H1 (cell line): ENCODE data around the gene SELENOF. TPM values are rescaled to one million over a fixed set of nuclear protein-coding genes. Genes with fewer than 3 reads are reported as not detected.

Source experiments
- CTCF ChIA-PET: fragments of 300-600 bp; sonication (Branson Sonifier 250); formaldehyde crosslinking; loops from one replicate; lab custom pipeline; 2021; ENCODE audit not compliant: partially characterized antibody; lab: Charles Lee
- POLR2A ChIA-PET: fragments of 300-600 bp; sonication (Branson Sonifier 250); formaldehyde crosslinking; loops from one replicate; lab custom pipeline; 2021; ENCODE audit warnings: inconsistent platforms; ENCODE audit not compliant: partially characterized antibody; lab: Charles Lee
- DNase-seq, 2 experiments: peaks; one replicate each; pipeline versions ENCODE4 v3.0.0 to v3.0.0-alpha.2; 2010 to 2022; ENCODE audit warnings: low spot score in 2 of 2, low read depth in 1 of 2, mixed read lengths in 1 of 2
- FAIRE-seq: peaks from 2 replicates; lab custom pipeline; 2011; peaks lifted over from hg19 to GRCh38; lab: Jason Lieb, UNC
- H2AFZ ChIP-seq: 2 replicates; pipeline ENCODE4 v1.8.1; 2012; ENCODE audit warnings: low read length, inconsistent platforms
- H2AK5ac ChIP-seq: 2 replicates; pipeline ENCODE4 v1.6.1; 2013; ENCODE audit warnings: low read depth, low read length
- H2BK120ac ChIP-seq: replicated peaks from 2 replicates; pipeline ENCODE3; 2013; ENCODE audit warnings: low read depth, low read length, inconsistent platforms
- H2BK12ac ChIP-seq: 2 replicates; pipeline ENCODE4 v1.6.1; 2013; ENCODE audit warnings: low read depth, low read length
- H2BK15ac ChIP-seq: 2 replicates; pipeline ENCODE4 v1.6.1; 2013; ENCODE audit warnings: low read length
- H2BK20ac ChIP-seq: 2 replicates; pipeline ENCODE4 v1.6.1; 2013; ENCODE audit warnings: low read length
- H2BK5ac ChIP-seq: 2 replicates; pipeline ENCODE4 v1.6.1; 2013; ENCODE audit warnings: low read depth, low read length
- H3K14ac ChIP-seq: 2 replicates; pipeline ENCODE4 v1.6.1; 2013; ENCODE audit warnings: inconsistent platforms; ENCODE audit not compliant: insufficient read length
- H3K18ac ChIP-seq: 2 replicates; pipeline ENCODE4 v1.6.1; 2013; ENCODE audit warnings: low read length; ENCODE audit errors: extremely low read depth
- H3K23ac ChIP-seq: 2 replicates; pipeline ENCODE4 v1.6.1; 2013; ENCODE audit warnings: inconsistent platforms; ENCODE audit not compliant: insufficient read length
- H3K23me2 ChIP-seq: 2 replicates; pipeline ENCODE4 v1.6.1; 2013; ENCODE audit warnings: low read depth, low read length
- H3K27ac ChIP-seq: 2 replicates; pipeline ENCODE4 v1.6.1; 2011; ENCODE audit warnings: low read depth, low read length, inconsistent platforms
- H3K27me3 ChIP-seq, 4 experiments: replicated peaks in 1 of 4; 1 replicate in 1 of 4; 2 replicates in 3 of 4; pipeline versions ENCODE4 v1.6.1 to v1.8.1; 2011 to 2013; ENCODE audit warnings: low read length in 3 of 4, mild to moderate bottlenecking in 3 of 4, inconsistent platforms in 2 of 4, mixed read lengths in 2 of 4, moderate library complexity in 1 of 4; ENCODE audit not compliant: control insufficient read depth in 3 of 4, insufficient read depth in 3 of 4; ENCODE audit errors: extremely low read depth in 1 of 4
- H3K36me3 ChIP-seq, 4 experiments: 2 replicates each; pipeline versions ENCODE4 v1.6.1 to v1.8.1; 2011 to 2013; ENCODE audit warnings: mild to moderate bottlenecking in 4 of 4, low read length in 3 of 4, moderate library complexity in 2 of 4, control low read depth in 1 of 4, inconsistent platforms in 1 of 4; ENCODE audit not compliant: insufficient read depth in 4 of 4, control insufficient read depth in 2 of 4
- H3K4ac ChIP-seq: replicated peaks from 2 replicates; pipeline ENCODE3; 2013; ENCODE audit warnings: low read length, low read depth, mixed read lengths, inconsistent platforms; ENCODE audit not compliant: insufficient read length
- H3K4me1 ChIP-seq, 4 experiments: replicated peaks in 1 of 4; 1 replicate in 1 of 4; 2 replicates in 3 of 4; pipeline versions ENCODE4 v1.6.1 to v1.8.1; 2011 to 2013; ENCODE audit warnings: low read length in 3 of 4, inconsistent platforms in 2 of 4, mixed read lengths in 1 of 4; ENCODE audit not compliant: insufficient read depth in 4 of 4, control insufficient read depth in 3 of 4
- H3K4me2 ChIP-seq, 2 experiments: 2 replicates each; pipeline versions ENCODE4 v1.6.1 to v1.8.1; 2011 to 2013; ENCODE audit warnings: low read depth in 2 of 2, low read length in 2 of 2, control low read depth in 1 of 2, inconsistent platforms in 1 of 2, mild to moderate bottlenecking in 1 of 2; ENCODE audit not compliant: insufficient read depth in 1 of 2
- H3K4me3 ChIP-seq, 4 experiments: fragments of 200-600, 300-600 bp in 1 of 4; sonication (generic), shearing (Covaris generic), sonication (Bioruptor Twin) in 1 of 4; 2 replicates each; pipeline versions ENCODE4 v1.5.1 to v1.8.1; 2011 to 2016; ENCODE audit warnings: low read length in 4 of 4, low read depth in 3 of 4, control low read depth in 2 of 4, inconsistent platforms in 2 of 4, mild to moderate bottlenecking in 2 of 4, mixed read lengths in 1 of 4, moderate library complexity in 1 of 4; ENCODE audit not compliant: insufficient read depth in 2 of 4; ENCODE audit errors: extremely low read depth in 1 of 4
- H3K56ac ChIP-seq: replicated peaks from 2 replicates; pipeline ENCODE3; 2013; ENCODE audit warnings: low read depth, mild to moderate bottlenecking, mixed read lengths, low read length, inconsistent platforms; ENCODE audit not compliant: insufficient read length
- H3K79me1 ChIP-seq: 2 replicates; pipeline ENCODE4 v1.6.1; 2013; ENCODE audit warnings: low read depth, low read length, control low read depth
- H3K79me2 ChIP-seq, 2 experiments: 2 replicates each; pipeline versions ENCODE4 v1.6.1 to v1.8.1; 2012 to 2013; ENCODE audit warnings: low read length in 2 of 2, mild to moderate bottlenecking in 2 of 2, inconsistent platforms in 1 of 2; ENCODE audit not compliant: insufficient read depth in 2 of 2, control insufficient read depth in 1 of 2
- H3K9ac ChIP-seq, 4 experiments: replicated peaks in 1 of 4; 1 replicate in 1 of 4; 2 replicates in 3 of 4; pipeline versions ENCODE4 v1.6.1 to v1.8.1; 2011 to 2013; ENCODE audit warnings: low read depth in 3 of 4, low read length in 3 of 4, control low read depth in 2 of 4, mild to moderate bottlenecking in 2 of 4, moderate library complexity in 2 of 4, inconsistent platforms in 1 of 4; ENCODE audit errors: extremely low read depth in 1 of 4
- H3K9me3 ChIP-seq, 2 experiments: 2 replicates each; pipeline versions ENCODE4 v1.6.1 to v1.8.1; 2012 to 2013; ENCODE audit warnings: mild to moderate bottlenecking in 2 of 2, moderate library complexity in 2 of 2, control low read depth in 1 of 2, inconsistent platforms in 1 of 2, low read depth in 1 of 2, low read length in 1 of 2, mixed read lengths in 1 of 2; ENCODE audit not compliant: insufficient read depth in 2 of 2
- H4K20me1 ChIP-seq, 2 experiments: replicated peaks in 1 of 2; 2 replicates each; pipeline versions ENCODE3 to v1.8.1; 2011 to 2013; ENCODE audit warnings: inconsistent platforms in 2 of 2, low read length in 2 of 2, mild to moderate bottlenecking in 1 of 2; ENCODE audit not compliant: insufficient read depth in 2 of 2, control insufficient read depth in 1 of 2
- H4K5ac ChIP-seq: 2 replicates; pipeline ENCODE4 v1.6.1; 2013; ENCODE audit warnings: low read length, low read depth, mixed read lengths, inconsistent platforms; ENCODE audit not compliant: insufficient read length
- H4K8ac ChIP-seq: 2 replicates; pipeline ENCODE4 v1.8.0; 2013; ENCODE audit warnings: mild to moderate bottlenecking, moderate library complexity, low read length, inconsistent platforms; ENCODE audit not compliant: insufficient read depth; ENCODE audit errors: extremely low read depth
- H4K91ac ChIP-seq: replicated peaks from 2 replicates; pipeline ENCODE3; 2013; ENCODE audit warnings: low read length, mixed read lengths, inconsistent platforms; ENCODE audit not compliant: insufficient read length
- ASH2L ChIP-seq: fragments of 200-600, 300-600 bp; sonication (generic); IDR thresholded peaks from one replicate; pipeline ENCODE4 v1.7.1; 2017; ENCODE audit warnings: low read length
- BCL11A ChIP-seq, 2 experiments: IDR thresholded peaks; one replicate each; pipeline ENCODE4 v1.6.1; 2011; ENCODE audit warnings: low read depth in 2 of 2, low read length in 2 of 2, mild to moderate bottlenecking in 2 of 2
- CHD1 ChIP-seq: IDR thresholded peaks from 2 replicates; pipeline ENCODE4 v1.6.1; 2012; ENCODE audit warnings: low read depth, low read length, improper control_type of control experiment
- CREB1 ChIP-seq: IDR thresholded peaks from 2 replicates; pipeline ENCODE4 v1.6.1; 2012; ENCODE audit warnings: inconsistent platforms
- GABPA ChIP-seq: IDR thresholded peaks from 2 replicates; pipeline ENCODE4 v1.6.1; 2011; ENCODE audit warnings: mild to moderate bottlenecking, low read length, moderate library complexity, borderline replicate concordance; ENCODE audit not compliant: insufficient read depth
- KDM5A ChIP-seq: fragments of 200-600 bp; IDR thresholded peaks from 2 replicates; pipeline ENCODE4 v1.7.1; 2012; ENCODE audit warnings: mild to moderate bottlenecking, low read length, inconsistent platforms, mixed read lengths
- NRF1 ChIP-seq: IDR thresholded peaks from 2 replicates; pipeline ENCODE4 v1.6.1; 2011; ENCODE audit warnings: mild to moderate bottlenecking, low read depth, low read length, improper control_type of control experiment
- TCF12 ChIP-seq: IDR thresholded peaks from 2 replicates; pipeline ENCODE4 v1.6.1; 2011; ENCODE audit warnings: low read depth, mild to moderate bottlenecking, low read length
- TEAD4 ChIP-seq: IDR thresholded peaks from 2 replicates; pipeline ENCODE4 v1.6.1; 2012; ENCODE audit warnings: low read depth, low read length, inconsistent platforms, mixed read lengths
- WGBS, 2 experiments: shearing (Covaris generic) in 1 of 2; methylation state at CpG; one replicate each; pipeline versions ENCODE4 v1.1.6 to v1.1.7; 2013 to 2015; ENCODE audit warnings: low lambda C conversion rate in 2 of 2, mixed read lengths in 2 of 2, inconsistent platforms in 1 of 2, low coverage in 1 of 2, missing lambda C conversion rate in 1 of 2; ENCODE audit not compliant: insufficient replicate concordance in 2 of 2, insufficient coverage in 1 of 2, insufficient read length in 1 of 2; ENCODE audit errors: extremely low coverage in 1 of 2, missing lambda C conversion rate in 1 of 2; 5-methylcytosine and 5-hydroxymethylcytosine counted together
- polyA plus RNA-seq, 7 experiments: library from polyadenylated mRNA; depleted of rRNA in 3 of 7; stranded (reverse) in 5 of 7; unstranded in 2 of 7; fragments of >200 nt in 5 of 7; fragments of 200-250 nt in 2 of 7; gene quantifications; 1 replicate in 5 of 7; 2 replicates in 1 of 7; 4 replicates in 1 of 7; pipeline versions ENCODE4 v1.2.1 to v1.2.3, GENCODE V29; 2011 to 2013; ENCODE audit warnings: missing spikeins in 2 of 7, mixed read lengths in 2 of 7
- total RNA-seq: library from RNA; stranded (reverse); fragmentation: NEBNext Ultra II Directional; extraction: Animal tissue kit (Norgen Biotek cat#: 25700); gene quantifications from 2 replicates; pipeline ENCODE4 v1.2.1, GENCODE V29; 2021
- TF ChIP-seq, protein P1 (sequence below): IDR thresholded peaks from 2 replicates; pipeline ENCODE4 v1.6.1; 2012; ENCODE audit warnings: low read length, inconsistent platforms

SELENOF gene
- total and polyA plus RNA-seq, 2 of the 8 experiments (the other 6 are each of a cell fraction or from before 2014, with no cell fraction given) = 70.7 to 163 TPM

- Histone ChIP-seq H2AFZ (no peak overlapping the region), H3K4ac (no peak overlapping the region), H3K27ac (no peak overlapping the region), H3K23me2 (no peaks in the 10 kb centered on the region), H3K23ac (no peak overlapping the region), H2BK15ac (no peak overlapping the region), H3K14ac (no peak overlapping the region), H2AK5ac (no peak overlapping the region), H3K4me3 (no peak overlapping the region), H4K5ac (no peak overlapping the region), H3K4me2 (no peak overlapping the region), H3K36me3 (no peaks in the 10 kb centered on the region), H3K56ac (no peak overlapping the region), H3K4me1 (no peaks in the 10 kb centered on the region), H2BK5ac (no peak overlapping the region), H3K27me3 (no peaks in the 10 kb centered on the region), H3K79me1 (no peaks in the 10 kb centered on the region), H3K18ac (no peak overlapping the region), H4K20me1 (no peaks in the 10 kb centered on the region), H4K91ac (no peak overlapping the region), H2BK12ac (no peak overlapping the region), H2BK120ac (no peak overlapping the region), H3K9ac (no peak overlapping the region), H4K8ac (no peak overlapping the region), H2BK20ac (no peak overlapping the region), H3K9me3 (no peaks in the 10 kb centered on the region), H3K79me2 (no peaks in the 10 kb centered on the region)
- DNase-seq (no peak), FAIRE-seq (no peak)
- TF ChIP-seq TEAD4 (no peak), BCL11A (IDR thresholded peaks at IDR 0.05; ENCODE audit: low read depth in 2 of 2, low read length in 2 of 2) (no peak), KDM5A (no peak), CHD1 (no peak), GABPA (no peak), ASH2L (no peak), TCF12 (no peak), CREB1 (no peak), NRF1 (no peak)
- TF ChIP-seq, protein P1, sequence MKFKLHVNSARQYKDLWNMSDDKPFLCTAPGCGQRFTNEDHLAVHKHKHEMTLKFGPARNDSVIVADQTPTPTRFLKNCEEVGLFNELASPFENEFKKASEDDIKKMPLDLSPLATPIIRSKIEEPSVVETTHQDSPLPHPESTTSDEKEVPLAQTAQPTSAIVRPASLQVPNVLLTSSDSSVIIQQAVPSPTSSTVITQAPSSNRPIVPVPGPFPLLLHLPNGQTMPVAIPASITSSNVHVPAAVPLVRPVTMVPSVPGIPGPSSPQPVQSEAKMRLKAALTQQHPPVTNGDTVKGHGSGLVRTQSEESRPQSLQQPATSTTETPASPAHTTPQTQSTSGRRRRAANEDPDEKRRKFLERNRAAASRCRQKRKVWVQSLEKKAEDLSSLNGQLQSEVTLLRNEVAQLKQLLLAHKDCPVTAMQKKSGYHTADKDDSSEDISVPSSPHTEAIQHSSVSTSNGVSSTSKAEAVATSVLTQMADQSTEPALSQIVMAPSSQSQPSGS = no peak
- ChIA-PET CTCF (no interaction called here), POLR2A (interaction anchor here (1.2 kb wide), 1 partner anchor 13 kb away, joined by 3 read pairs; no protein-coding TSS in a partner anchor)
- WGBS, 2 experiments = 92% methylated on average over 2 of the region's 2 CpGs; no CpG with 5 or more reads in 1 of the 2 experiments
Measured at GRCh38 chr1:86848654-86849053, 65.3 kb downstream of the SELENOF start.
